Sigmoid colon (tissue), 4 donors: ENCODE results near the gene SELPLG.

Experiments used
- EP300 ChIP-seq, 4 donors: sonication (generic); formaldehyde crosslinking; IDR thresholded peaks; one replicate each; pipeline ENCODE4 v1.6.1; 2017; ENCODE audit warnings: antibody characterized with exemption in 4 of 4
- TF ChIP-seq, protein P1 (sequence below), 4 experiments: fragments of 450-650 bp in 3 of 4; fragments of 200-600 bp in 1 of 4; IDR thresholded peaks; one replicate each; pipeline ENCODE4 v1.5.1; 2016 to 2019; ENCODE audit warnings: antibody characterized with exemption in 4 of 4, mild to moderate bottlenecking in 3 of 4, moderate library complexity in 2 of 4

DNA sequence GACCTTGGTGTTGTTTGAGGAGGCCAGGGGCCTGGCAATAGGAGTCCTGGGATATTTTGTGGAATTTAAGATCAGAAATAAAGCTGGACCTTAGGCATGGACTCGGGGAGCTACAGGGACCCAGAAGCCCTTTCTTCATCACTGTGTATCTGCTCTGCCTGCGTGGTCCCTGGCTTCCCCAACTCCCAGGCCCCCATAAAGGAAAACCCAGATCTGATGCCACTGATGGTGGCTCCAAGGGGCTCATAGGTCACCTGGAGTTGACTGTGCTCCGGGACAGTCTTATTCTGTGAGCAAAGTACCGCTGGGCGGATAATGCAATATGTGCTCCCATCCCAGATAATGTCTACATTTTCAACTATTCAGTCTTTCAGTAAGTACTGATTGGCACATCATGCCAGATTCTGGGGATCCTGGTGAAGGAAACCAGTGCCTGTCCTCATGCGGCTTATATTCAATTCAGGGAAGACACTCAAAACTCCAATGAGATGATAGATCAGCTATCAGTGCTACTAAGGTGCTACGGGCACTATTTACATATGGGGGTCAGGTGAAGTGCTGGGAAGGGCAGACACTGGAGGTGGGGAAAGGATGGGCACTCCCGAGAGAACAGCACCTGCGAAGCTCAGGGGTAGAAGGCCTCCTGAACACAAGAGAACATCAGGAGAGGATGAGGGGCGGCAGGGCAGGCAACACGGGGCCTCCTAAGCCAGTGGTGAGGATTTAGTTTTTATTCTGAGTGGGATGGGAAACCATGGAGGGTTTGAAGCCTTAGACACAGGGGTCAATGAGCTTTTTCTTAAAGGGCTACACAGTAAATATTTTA is 5.5 kb upstream of the SELPLG start:
- TF ChIP-seq, protein P1, sequence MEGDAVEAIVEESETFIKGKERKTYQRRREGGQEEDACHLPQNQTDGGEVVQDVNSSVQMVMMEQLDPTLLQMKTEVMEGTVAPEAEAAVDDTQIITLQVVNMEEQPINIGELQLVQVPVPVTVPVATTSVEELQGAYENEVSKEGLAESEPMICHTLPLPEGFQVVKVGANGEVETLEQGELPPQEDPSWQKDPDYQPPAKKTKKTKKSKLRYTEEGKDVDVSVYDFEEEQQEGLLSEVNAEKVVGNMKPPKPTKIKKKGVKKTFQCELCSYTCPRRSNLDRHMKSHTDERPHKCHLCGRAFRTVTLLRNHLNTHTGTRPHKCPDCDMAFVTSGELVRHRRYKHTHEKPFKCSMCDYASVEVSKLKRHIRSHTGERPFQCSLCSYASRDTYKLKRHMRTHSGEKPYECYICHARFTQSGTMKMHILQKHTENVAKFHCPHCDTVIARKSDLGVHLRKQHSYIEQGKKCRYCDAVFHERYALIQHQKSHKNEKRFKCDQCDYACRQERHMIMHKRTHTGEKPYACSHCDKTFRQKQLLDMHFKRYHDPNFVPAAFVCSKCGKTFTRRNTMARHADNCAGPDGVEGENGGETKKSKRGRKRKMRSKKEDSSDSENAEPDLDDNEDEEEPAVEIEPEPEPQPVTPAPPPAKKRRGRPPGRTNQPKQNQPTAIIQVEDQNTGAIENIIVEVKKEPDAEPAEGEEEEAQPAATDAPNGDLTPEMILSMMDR (IDR thresholded peaks at IDR 0.05), result no peak
- no peak for TF ChIP-seq EP300 (IDR thresholded peaks at IDR 0.05)
